HL-60 (cell line): ENCODE measurements around the gene RUNDC3A.
"Not testable (repeated sequence)": the region's sequence is repeated elsewhere in the genome, so short reads cannot be mapped to it uniquely, and the experiment has no call there.

Source experiments
- DNase-seq, 2 experiments: peaks; one replicate each; pipeline ENCODE4 v3.0.0-alpha.2; 2010 to 2020; ENCODE audit warnings: low read depth in 1 of 2, low spot score in 1 of 2
- H3K27ac ChIP-seq: fragments of 250-450 bp; sonication (Bioruptor Pico); replicated peaks from 2 replicates; pipeline ENCODE4 v1.5.1; 2020; ENCODE audit warnings: mild to moderate bottlenecking, moderate library complexity
- H3K27me3 ChIP-seq: fragments of 250-450 bp; sonication (Bioruptor Pico); 2 replicates; pipeline ENCODE4 v1.5.1; 2021; ENCODE audit warnings: mild to moderate bottlenecking, moderate library complexity; ENCODE audit not compliant: insufficient read depth, poor library complexity, severe bottlenecking
- H3K4me3 ChIP-seq: replicated peaks from 2 replicates; pipeline ENCODE4 v1.5.1; 2011; ENCODE audit warnings: mild to moderate bottlenecking, control low read depth, low read length; ENCODE audit not compliant: insufficient read depth
- GABPA ChIP-seq: IDR thresholded peaks from 2 replicates; pipeline ENCODE4 v1.6.1; 2012; ENCODE audit warnings: low read depth
- POLR2AphosphoS5 ChIP-seq: IDR thresholded peaks from 2 replicates; pipeline ENCODE4 v1.6.1; 2012; ENCODE audit warnings: low read depth
- REST ChIP-seq: IDR thresholded peaks from 2 replicates; pipeline ENCODE4 v1.6.1; 2012; ENCODE audit warnings: low read depth; ENCODE audit not compliant: insufficient replicate concordance
- SPI1 ChIP-seq: IDR thresholded peaks from 2 replicates; pipeline ENCODE4 v1.6.1; 2012; ENCODE audit warnings: low read depth, mild to moderate bottlenecking, borderline replicate concordance
- TF ChIP-seq, protein P1 (sequence below): IDR thresholded peaks from one replicate; pipeline ENCODE4 v1.5.1; 2011; ENCODE audit warnings: low read length, control low read depth, inconsistent platforms; ENCODE audit not compliant: insufficient read depth

The RUNDC3A gene

GRCh38 chr17:44335968-44336367 lies 27.6 kb downstream of the RUNDC3A start:
- H3K27ac ChIP-seq = no peak overlapping the region
- H3K4me3 ChIP-seq = no peak overlapping the region
- H3K27me3 ChIP-seq = no peaks in the 10 kb centered on the region
- TF ChIP-seq, protein P1, sequence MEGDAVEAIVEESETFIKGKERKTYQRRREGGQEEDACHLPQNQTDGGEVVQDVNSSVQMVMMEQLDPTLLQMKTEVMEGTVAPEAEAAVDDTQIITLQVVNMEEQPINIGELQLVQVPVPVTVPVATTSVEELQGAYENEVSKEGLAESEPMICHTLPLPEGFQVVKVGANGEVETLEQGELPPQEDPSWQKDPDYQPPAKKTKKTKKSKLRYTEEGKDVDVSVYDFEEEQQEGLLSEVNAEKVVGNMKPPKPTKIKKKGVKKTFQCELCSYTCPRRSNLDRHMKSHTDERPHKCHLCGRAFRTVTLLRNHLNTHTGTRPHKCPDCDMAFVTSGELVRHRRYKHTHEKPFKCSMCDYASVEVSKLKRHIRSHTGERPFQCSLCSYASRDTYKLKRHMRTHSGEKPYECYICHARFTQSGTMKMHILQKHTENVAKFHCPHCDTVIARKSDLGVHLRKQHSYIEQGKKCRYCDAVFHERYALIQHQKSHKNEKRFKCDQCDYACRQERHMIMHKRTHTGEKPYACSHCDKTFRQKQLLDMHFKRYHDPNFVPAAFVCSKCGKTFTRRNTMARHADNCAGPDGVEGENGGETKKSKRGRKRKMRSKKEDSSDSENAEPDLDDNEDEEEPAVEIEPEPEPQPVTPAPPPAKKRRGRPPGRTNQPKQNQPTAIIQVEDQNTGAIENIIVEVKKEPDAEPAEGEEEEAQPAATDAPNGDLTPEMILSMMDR = no peak
- TF ChIP-seq SPI1 = no peak
- TF ChIP-seq GABPA = no peak
- TF ChIP-seq REST = no peak
- no peak for TF ChIP-seq POLR2AphosphoS5
- DNase-seq = no peak

GRCh38 chr17:44338702-44339101 lies 30.3 kb downstream of the RUNDC3A start:
- TF ChIP-seq REST (no peak), GABPA (no peak), POLR2AphosphoS5 (no peak), SPI1 (no peak)
- TF ChIP-seq, protein P1 = no peak
- Histone ChIP-seq H3K4me3 (no peak overlapping the region), H3K27ac (peak overlapping the region; percentile 29), H3K27me3 (no peaks in the 10 kb centered on the region)
- DNase-seq = peak in 1 of 2 experiments; percentile 23

GRCh38 chr17:44340553-44340952 lies 32.2 kb downstream of the RUNDC3A start:
- not testable (repeated sequence) for H3K27me3 ChIP-seq, DNase-seq, H3K27ac ChIP-seq, H3K4me3 ChIP-seq

GRCh38 chr17:44343510-44344209 lies 35.3 kb downstream of the RUNDC3A start:
- no peak for DNase-seq
- no peak overlapping the region for H3K4me3 ChIP-seq

More at GRCh38 chr17:44343510-44344209, 35.3 kb downstream of the RUNDC3A start:
- no peaks in the 10 kb centered on the region for H3K27me3 ChIP-seq
- TF ChIP-seq, protein P1 = no peak
- TF ChIP-seq REST (no peak), SPI1 (no peak), POLR2AphosphoS5 (no peak), GABPA (no peak)
- H3K27ac ChIP-seq = no peak overlapping the region
